HG03378 (cell line): Measurements from ENCODE around the gene ETHE1.
A peak's percentile ranks its signal among the peaks of the same experiment; 100 is the strongest.

Experiments
- ATAC-seq: cut with Tn5 transposase; IDR thresholded peaks from one replicate; pipeline ENCODE4 v1.9.1; 2021; ENCODE audit warnings: mild to moderate bottlenecking, moderate library complexity; ENCODE audit not compliant: unreplicated experiment

Gene ETHE1

GRCh38 chr19:43526884-43527859, at the start of gene ETHE1:
ETHE1 (minus strand) TSS chr19:43527201; CDS start chr19:43527177, 24 bp downstream.
- ATAC-seq: no peak

- no peak for ATAC-seq
These were observed 49.2 kb upstream of the ETHE1 start for GRCh38 chr19:43575955-43576878.

- peak; percentile 83 for ATAC-seq
These were observed 48.4 kb upstream of the ETHE1 start, which contains the start of the genes PINLYP and XRCC1 for GRCh38 chr19:43575156-43575950. PINLYP (plus strand) TSS chr19:43575801; CDS start chr19:43577192, 1,391 bp downstream. XRCC1 (minus strand) TSS chr19:43575527; CDS start chr19:43575458, 69 bp downstream.

DNA sequence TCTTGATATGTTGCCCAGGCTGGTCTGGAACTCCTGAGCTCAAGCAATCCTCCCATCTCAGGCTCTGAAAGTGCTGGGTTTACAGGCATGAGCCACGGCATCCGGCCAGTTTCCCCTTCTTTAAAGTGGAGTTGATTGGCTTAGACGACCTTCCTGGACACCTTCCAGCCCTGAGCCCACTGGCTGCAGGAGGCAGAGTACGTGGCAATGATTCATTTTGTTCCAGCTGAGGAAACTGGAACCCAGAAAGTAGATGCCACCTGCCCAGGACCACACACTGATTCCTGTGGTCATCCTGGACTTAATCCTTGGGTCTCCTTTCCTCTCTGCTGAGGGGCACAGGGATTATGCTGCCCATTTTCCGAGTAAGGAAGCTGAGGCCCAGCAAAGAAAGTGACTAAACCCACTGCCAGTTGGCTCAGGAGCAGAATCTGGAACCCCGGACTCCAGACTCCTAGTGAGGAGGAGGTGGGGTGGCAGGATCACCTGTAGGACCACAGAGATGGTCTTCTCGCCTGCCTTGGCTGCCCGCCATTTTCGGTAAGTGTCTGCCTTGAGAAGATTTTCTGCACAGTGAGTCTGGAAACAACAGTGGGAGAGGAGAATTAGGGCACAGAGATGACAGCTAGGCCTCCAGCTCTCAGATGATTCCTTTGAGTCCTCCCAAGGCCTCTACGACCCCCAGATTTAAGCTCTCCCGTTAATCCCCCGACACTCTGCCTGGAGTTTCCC, 47.6 kb upstream of the ETHE1 start:
- no peak for ATAC-seq

DNA sequence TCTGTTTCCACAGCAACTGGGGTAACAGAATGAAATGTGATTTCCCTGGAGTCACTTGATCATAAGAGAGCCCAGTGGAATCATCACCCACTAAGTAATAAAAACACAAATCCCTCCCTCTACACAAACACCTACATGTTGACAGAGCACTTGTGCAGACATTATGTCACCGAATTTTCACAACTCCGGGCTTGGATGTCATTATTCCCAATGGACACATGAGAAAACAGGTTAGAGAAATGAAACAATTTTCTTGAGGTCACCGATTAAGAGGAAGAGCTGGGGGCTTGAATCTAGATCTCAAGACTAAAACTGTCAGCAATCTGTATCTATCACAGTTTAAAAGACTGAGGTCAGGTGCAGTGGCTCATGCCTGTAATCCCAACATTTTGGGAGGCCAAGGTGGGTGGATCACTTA, 45.2 kb upstream of the ETHE1 start:
- ATAC-seq: no peak

DNA sequence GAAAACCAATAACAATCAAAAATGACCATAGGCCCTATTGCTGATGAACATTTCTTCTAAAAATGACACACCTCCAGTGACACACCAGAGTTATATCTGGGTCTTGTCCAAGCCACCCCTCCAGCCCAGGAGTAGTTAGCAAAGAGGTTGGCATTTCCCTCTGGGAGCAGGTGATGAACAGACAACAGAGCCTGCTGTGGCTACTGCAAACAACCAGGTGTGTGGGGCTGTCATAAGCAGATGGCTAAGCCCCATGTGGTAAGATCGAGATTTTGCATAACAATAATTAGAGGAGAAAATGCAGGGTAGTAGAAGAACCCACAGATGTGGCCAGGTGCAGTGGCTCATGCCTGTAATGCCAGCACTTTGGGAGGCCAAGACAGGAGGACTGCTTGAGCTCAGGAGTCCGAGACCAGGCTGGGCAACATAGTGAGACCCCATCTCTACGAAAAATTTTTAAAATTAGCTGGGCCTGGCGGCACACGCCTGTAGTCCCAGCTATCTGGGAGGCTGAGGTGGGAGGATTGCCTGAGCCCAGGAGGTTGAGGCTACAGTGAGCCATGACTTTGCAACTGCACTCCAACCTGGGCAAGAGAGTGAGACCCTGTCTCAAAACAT, 43.3 kb upstream of the ETHE1 start:
- ATAC-seq: no peak

DNA sequence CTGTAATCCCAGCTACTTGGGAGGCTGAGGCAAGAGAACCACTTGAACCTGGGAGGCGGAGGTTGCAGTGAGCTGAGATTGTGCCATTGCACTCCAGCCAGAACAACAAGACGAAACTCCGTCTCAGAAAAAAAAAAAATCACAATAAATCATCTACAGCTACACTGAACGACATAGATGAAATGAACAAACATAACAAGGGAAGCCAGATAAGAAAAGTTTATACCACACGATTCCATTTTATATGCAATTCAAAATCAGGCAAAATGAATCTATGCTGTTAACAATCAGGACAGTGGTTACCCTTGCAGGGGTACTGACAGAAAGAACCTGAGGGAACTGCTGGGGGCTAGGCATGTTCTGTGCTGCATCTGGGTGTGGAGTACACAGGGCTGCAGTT, 42.7 kb upstream of the ETHE1 start:
- ATAC-seq: no peak

DNA sequence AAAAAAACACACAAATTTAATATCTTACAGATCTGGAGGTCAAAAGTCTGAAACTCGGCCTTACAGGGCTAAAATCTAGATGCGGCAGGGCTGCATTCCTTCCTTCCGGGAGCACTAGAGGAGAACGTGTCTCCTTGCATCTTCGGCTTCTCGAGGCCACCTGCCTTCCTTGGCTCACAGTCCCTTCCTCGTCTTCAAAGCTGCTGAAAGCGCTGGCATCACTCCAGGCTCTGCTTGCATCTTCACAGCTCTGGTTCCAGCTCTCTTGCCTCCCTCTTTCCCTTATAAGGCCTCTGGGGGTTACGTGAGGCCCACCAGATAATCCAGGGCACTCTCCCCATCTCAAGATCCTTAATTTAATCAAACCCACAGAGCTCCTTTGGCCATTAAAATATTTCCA, 37.8 kb upstream of the ETHE1 start:
- no peak for ATAC-seq

DNA sequence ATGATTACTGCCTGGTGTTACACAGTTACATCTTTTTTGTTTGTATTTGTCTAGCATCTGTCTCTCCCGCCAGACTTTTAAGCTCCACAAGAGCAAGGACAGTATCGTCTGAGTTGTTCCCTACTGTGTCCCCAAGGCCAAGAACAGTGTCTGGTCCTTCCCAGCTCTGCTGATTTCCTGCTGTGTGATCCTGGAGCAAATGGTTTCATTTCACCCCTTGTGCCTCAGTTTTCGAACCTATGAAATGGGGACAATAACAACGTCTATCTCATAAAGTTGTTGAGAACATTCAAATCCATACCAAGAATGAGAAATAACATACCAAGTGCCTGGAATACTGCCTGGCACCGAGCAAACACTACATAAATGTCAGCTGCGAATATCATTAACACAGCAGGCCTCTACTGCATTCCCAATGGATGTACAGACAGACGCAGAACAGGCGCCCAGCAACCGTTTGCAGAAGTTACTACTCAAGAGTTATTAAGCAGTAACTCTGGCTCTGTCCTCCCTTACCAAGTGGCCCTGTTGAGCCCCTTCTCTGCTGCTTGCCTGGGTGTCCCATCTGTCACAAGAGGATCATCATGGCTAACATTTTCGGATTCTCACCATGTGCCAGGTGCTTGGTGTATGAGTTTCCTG, 36.9 kb upstream of the ETHE1 start:
- no peak for ATAC-seq

GRCh38 chr19:43562698-43563241, 35.8 kb upstream of the ETHE1 start:
- ATAC-seq: peak; percentile 79

GRCh38 chr19:43562226-43562697, 35.3 kb upstream of the ETHE1 start:
- ATAC-seq: no peak

- ATAC-seq: no peak
These were observed 34.4 kb upstream of the ETHE1 start for GRCh38 chr19:43561139-43561970.

DNA sequence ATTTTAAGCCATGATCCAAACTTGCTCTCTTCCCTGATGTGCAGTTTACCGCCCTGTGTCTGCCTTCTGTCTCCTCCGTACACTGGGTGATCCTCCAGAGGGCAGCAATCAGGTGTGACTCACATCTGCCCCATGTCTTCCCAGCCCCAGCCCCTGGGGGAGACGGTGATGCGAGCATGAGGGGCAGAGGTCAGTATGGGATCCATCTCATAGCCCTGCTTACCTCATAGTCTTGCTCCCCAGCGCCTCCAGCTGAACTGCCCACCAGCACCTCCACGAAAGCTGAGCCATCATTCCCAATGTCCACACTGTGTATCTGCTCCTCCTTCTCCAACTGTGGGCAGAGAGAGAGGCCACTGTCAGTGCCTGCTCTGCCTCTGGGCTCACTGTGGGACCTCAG, 33.7 kb upstream of the ETHE1 start:
- no peak for ATAC-seq

DNA sequence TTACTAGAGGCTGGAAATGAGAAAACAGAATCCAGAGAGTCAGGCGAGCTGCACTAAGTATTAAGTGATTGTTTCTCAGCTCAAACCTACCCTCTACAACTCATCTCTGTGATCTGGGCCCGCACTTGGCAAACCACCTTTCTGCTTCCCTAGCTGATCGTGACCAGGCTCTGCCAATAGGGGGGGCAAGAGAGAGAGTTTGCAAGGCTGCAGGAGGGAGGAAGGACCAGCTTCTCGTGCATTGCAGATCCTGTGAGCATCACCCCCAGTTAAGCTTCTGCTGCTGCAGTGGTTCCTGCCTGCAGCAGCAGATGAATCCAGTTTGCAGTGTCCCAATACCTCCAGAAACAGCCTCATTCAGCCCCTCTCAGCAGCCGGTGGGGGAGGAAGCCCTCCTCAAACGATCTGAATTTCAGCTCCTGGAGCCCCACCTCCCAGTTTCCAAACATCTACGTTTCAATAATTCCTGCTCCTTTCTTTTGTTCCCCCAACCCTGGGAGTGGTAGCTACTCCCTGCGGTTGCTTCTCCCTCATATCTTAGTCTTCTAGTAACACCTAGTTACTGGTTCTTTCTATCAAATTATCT, 28.3 kb upstream of the ETHE1 start:
- no peak for ATAC-seq

- no peak for ATAC-seq
These were observed 27.4 kb upstream of the ETHE1 start for GRCh38 chr19:43554317-43554895.

DNA sequence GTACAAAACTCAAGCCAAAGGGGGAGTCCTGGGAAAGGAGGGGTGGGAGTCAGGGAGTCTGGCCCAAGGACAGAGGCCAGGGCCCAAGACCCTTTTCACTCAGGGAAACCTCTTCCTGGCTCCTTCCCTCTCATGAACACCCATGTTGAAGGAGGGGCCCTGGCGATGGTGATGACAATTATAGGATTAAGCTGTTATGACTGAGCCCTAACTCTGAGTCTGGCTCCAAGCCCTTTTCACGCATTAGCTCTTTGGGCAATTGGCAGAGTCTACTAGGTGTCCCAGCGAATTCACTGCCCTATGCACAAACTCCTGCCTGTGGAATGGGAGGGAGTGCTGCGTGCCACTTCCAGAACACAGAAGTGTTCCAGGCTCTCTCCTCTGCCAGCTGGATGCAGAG, 26.7 kb upstream of the ETHE1 start:
- ATAC-seq: no peak

DNA sequence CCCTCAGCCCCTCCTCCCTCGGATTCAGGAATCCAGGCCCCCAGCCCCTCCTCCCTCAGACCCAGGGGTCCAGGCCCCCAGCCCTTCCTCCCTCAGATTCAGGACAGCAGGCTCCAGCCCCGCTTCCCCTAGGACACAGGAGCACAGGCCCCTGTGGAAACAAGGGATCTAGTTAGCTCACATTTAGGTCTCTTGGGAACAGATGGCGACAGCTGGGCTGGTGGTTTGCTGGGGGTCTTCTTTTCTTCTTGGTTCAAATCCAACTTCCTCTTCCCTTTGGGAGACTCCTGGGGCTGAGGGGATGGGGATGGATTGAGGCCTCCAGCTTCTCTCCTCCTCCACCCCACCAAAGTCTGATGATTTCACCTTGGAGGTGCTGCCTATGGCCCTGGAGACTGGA, 25.6 kb upstream of the ETHE1 start:
- no peak for ATAC-seq
